DMS53 treated with DMSO at 0.1 percent for 48 hours (cell line): Measurements from ENCODE around the gene CKAP2.
"Not testable (repeated sequence)": the region's sequence is repeated elsewhere in the genome, so short reads cannot be mapped to it uniquely, and the experiment has no call there.

Source experiments
- DNase-seq: peaks from one replicate; lab custom pipeline; 2025; ENCODE audit not compliant: unreplicated experiment; lab: John Stamatoyannopoulos, UW

Gene CKAP2

GRCh38 chr13:52451135-52451804 is 4.0 kb upstream of the CKAP2 start:
- DNase-seq, result no peak

- no peak for DNase-seq
Measured at GRCh38 chr13:52452470-52452869, 2.8 kb upstream of the CKAP2 start.

GRCh38 chr13:52454459-52454819 is 839 bp upstream of the CKAP2 start:
- peak; percentile 74 for DNase-seq

- DNase-seq, result peak; percentile 66
Measured at GRCh38 chr13:52455677-52456041, 381 bp downstream of the CKAP2 start.

GRCh38 chr13:52459668-52460067 is 4.4 kb downstream of the CKAP2 start:
- DNase-seq, result no peak

- DNase-seq, result no peak
Measured at GRCh38 chr13:52461265-52461664, 6.0 kb downstream of the CKAP2 start.

- DNase-seq, result no peak
Measured at GRCh38 chr13:52463526-52463925, 8.2 kb downstream of the CKAP2 start.

GRCh38 chr13:52468487-52468886 is 13.2 kb downstream of the CKAP2 start:
- DNase-seq, result not testable (repeated sequence)

- not testable (repeated sequence) for DNase-seq
Measured at GRCh38 chr13:52480677-52481428, 25.6 kb downstream of the CKAP2 start.

- DNase-seq, result not testable (repeated sequence)
Measured at GRCh38 chr13:52487078-52487477, 31.8 kb downstream of the CKAP2 start.

- not testable (repeated sequence) for DNase-seq
Measured at GRCh38 chr13:52488763-52489162, 33.5 kb downstream of the CKAP2 start.

- DNase-seq, result not testable (repeated sequence)
Measured at GRCh38 chr13:52491015-52491414, 35.7 kb downstream of the CKAP2 start.

GRCh38 chr13:52494241-52494640 is 39.0 kb downstream of the CKAP2 start:
- DNase-seq, result not testable (repeated sequence)

- DNase-seq, result not testable (repeated sequence)
Measured at GRCh38 chr13:52497979-52498378, 42.7 kb downstream of the CKAP2 start.

- DNase-seq, result not testable (repeated sequence)
Measured at GRCh38 chr13:52502277-52502676, 47.0 kb downstream of the CKAP2 start.

- DNase-seq, result not testable (repeated sequence)
Measured at GRCh38 chr13:52505843-52506242, 50.6 kb downstream of the CKAP2 start.

GRCh38 chr13:52509532-52509931 is 54.3 kb downstream of the CKAP2 start:
- not testable (repeated sequence) for DNase-seq

- not testable (repeated sequence) for DNase-seq
Measured at GRCh38 chr13:52510221-52510797, 55.0 kb downstream of the CKAP2 start.

- not testable (repeated sequence) for DNase-seq
Measured at GRCh38 chr13:52511598-52511997, 56.3 kb downstream of the CKAP2 start.

- DNase-seq, result not testable (repeated sequence)
Measured at GRCh38 chr13:52513957-52514596, 58.8 kb downstream of the CKAP2 start.

- DNase-seq, result not testable (repeated sequence)
Measured at GRCh38 chr13:52523323-52523722, 68.0 kb downstream of the CKAP2 start.
